IgD-negative memory B cell (primary cell): ENCODE measurements around the gene ZRANB1. TPM values are rescaled to one million over a fixed set of nuclear protein-coding genes. Genes with fewer than 3 reads are reported as not detected.
"Not testable (repeated sequence)": the region's sequence is repeated elsewhere in the genome, so short reads cannot be mapped to it uniquely, and the experiment has no call there.

ENCODE experiments used
- H3K27ac Mint-ChIP-seq, 3 donors: one replicate each; pipeline ENCODE4 v1.8.0; 2020 to 2022; ENCODE audit warnings: mild to moderate bottlenecking in 3 of 3, mixed read lengths in 3 of 3, moderate library complexity in 1 of 3
- H3K27me3 Mint-ChIP-seq: one replicate; pipeline ENCODE4 v1.8.0; 2021; ENCODE audit warnings: mixed read lengths
- H3K36me3 Mint-ChIP-seq: one replicate; pipeline ENCODE4 v1.8.0; 2020; ENCODE audit warnings: mild to moderate bottlenecking, mixed read lengths
- H3K4me1 Mint-ChIP-seq, 3 donors: one replicate each; pipeline ENCODE4 v1.8.0; 2020 to 2022; ENCODE audit warnings: mixed read lengths in 3 of 3, mild to moderate bottlenecking in 1 of 3
- H3K4me3 Mint-ChIP-seq, 4 donors: one replicate each; pipeline ENCODE4 v1.8.0; 2020 to 2022; ENCODE audit warnings: mild to moderate bottlenecking in 4 of 4, mixed read lengths in 4 of 4, moderate library complexity in 3 of 4
- H3K9me3 Mint-ChIP-seq, 3 donors: one replicate each; pipeline ENCODE4 v1.8.0; 2020 to 2021; ENCODE audit warnings: mixed read lengths in 3 of 3, mild to moderate bottlenecking in 1 of 3
- polyA plus RNA-seq: library from polyadenylated mRNA; unstranded; fragments of 300-500 nt; fragmentation: Illumina TruSeq; gene quantifications from one replicate; pipeline ENCODE4 v1.2.3, GENCODE V29; 2021

ZRANB1 gene
- polyA plus RNA-seq, 1 donor from 2014 or later, result 8.4 TPM

- H3K9me3 Mint-ChIP-seq, result no peaks in the 10 kb centered on the region
- peaks cover 13 to 18% (median 15%) of the 10 kb centered on the region in 3 donors for H3K4me1 Mint-ChIP-seq
- H3K36me3 Mint-ChIP-seq, result peaks cover 4% of the 10 kb centered on the region
Measured at GRCh38 chr10:124963866-124964720, 22.2 kb downstream of the ZRANB1 start.

DNA sequence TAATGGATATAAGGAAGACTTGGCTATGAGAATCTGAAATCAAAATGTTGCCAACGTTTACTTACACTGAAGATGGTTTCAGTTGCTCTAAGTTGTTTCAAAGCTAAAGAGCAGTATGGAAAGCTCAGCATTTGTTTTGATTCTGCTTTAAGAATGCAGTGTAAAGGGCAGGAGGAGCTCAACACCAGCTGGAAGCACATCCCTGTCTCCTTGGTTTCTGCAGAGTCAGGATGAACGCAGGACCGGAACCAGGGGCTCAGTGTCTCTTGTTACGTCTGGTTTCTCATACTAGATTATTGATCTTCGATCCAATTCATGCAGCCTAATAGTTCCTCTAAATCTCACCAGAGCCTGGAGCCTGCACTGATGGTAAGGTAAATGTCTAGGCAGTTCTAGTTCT, 24.1 kb downstream of the ZRANB1 start:
- no peaks in the 10 kb centered on the region for H3K9me3 Mint-ChIP-seq
- no peaks in the 10 kb centered on the region for H3K27me3 Mint-ChIP-seq
- peaks cover 12 to 25% (median 14%) of the 10 kb centered on the region in 3 donors for H3K4me1 Mint-ChIP-seq
- peaks cover 2% of the 10 kb centered on the region for H3K36me3 Mint-ChIP-seq
- no peak overlapping the region for H3K27ac Mint-ChIP-seq
- no peak overlapping the region for H3K4me3 Mint-ChIP-seq

More at GRCh38 chr10:124963866-124964720, 22.2 kb downstream of the ZRANB1 start:
- Mint-ChIP-seq H3K27me3 (no peaks in the 10 kb centered on the region), H3K27ac (no peak overlapping the region), H3K4me3 (no peak overlapping the region)

DNA sequence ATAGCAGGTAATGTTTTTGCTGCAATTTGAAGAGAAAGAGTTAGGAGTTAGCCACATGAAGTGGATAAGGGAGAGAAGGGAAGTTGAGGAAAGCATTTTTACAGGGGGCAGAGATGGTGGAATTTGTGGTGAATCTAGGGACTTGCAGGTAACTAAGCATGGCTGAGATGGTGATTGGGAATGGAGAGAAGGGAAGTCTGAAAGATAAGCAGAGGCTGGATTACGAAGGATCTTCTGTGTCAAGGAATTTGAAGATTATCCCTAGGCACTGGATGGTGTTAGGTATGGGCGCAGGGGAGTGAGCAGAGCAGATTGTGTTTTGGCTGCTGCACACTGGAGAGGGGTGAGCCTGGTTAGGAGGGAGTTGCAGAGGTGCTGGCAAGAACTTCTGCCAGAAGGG, 25.3 kb downstream of the ZRANB1 start:
- Mint-ChIP-seq H3K9me3 (no peaks in the 10 kb centered on the region), H3K27me3 (no peaks in the 10 kb centered on the region), H3K4me3 (no peak overlapping the region), H3K4me1 (peaks cover 12 to 28% (median 14%) of the 10 kb centered on the region in 3 donors), H3K36me3 (peaks cover 2% of the 10 kb centered on the region), H3K27ac (peak overlapping the region in 1 of 3 donors; percentile 14)

GRCh38 chr10:124971276-124971675, 29.4 kb downstream of the ZRANB1 start:
- peaks cover 9% of the 10 kb centered on the region for H3K36me3 Mint-ChIP-seq
- peak overlapping the region in 1 of 3 donors; percentile 95 for H3K27ac Mint-ChIP-seq
- no peaks in the 10 kb centered on the region for H3K27me3 Mint-ChIP-seq
- no peak overlapping the region for H3K4me3 Mint-ChIP-seq
- no peaks in the 10 kb centered on the region for H3K9me3 Mint-ChIP-seq
- peaks cover 14 to 27% (median 14%) of the 10 kb centered on the region in 3 donors for H3K4me1 Mint-ChIP-seq

DNA sequence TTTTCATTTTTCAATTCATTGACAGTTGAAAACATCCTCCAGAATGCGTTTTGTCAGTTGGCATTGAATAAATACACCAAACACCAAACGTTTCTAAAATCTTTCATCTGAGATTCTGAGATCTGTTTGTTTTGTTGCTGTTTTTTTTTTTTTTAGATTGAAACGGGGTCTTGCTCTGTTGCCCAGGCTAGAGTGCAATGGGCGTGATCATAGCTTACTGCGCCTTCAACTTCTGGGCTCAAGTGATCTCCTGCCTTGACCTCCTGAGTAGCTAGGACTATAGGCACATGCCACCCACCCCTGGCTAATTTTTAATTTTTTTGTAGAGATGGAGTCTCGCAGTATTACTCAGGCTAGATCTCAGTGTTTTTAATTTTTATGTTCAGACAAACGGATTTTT, 30.7 kb downstream of the ZRANB1 start:
- Mint-ChIP-seq H3K27ac (no peak overlapping the region), H3K36me3 (peaks cover 11% of the 10 kb centered on the region), H3K4me1 (peaks cover 12 to 26% (median 14%) of the 10 kb centered on the region in 3 donors), H3K4me3 (no peak overlapping the region), H3K9me3 (no peaks in the 10 kb centered on the region), H3K27me3 (no peaks in the 10 kb centered on the region)

GRCh38 chr10:124974131-124974530, 32.2 kb downstream of the ZRANB1 start:
- Mint-ChIP-seq H3K36me3 (peaks cover 14% of the 10 kb centered on the region), H3K27ac (no peak overlapping the region), H3K4me3 (no peak overlapping the region), H3K9me3 (no peaks in the 10 kb centered on the region), H3K4me1 (peaks cover 9 to 21% (median 9%) of the 10 kb centered on the region in 3 donors), H3K27me3 (no peaks in the 10 kb centered on the region)

- Mint-ChIP-seq H3K36me3 (peaks cover 14% of the 10 kb centered on the region), H3K4me1 (peaks cover 4 to 9% (median 8%) of the 10 kb centered on the region in 3 donors), H3K9me3 (no peaks in the 10 kb centered on the region), H3K27ac (peak overlapping the region in 2 of 3 donors; percentile 18 to 47), H3K27me3 (no peaks in the 10 kb centered on the region), H3K4me3 (no peak overlapping the region)
Measured at GRCh38 chr10:124975977-124976514, 34.1 kb downstream of the ZRANB1 start.

- no peaks in the 10 kb centered on the region for H3K9me3 Mint-ChIP-seq
- H3K36me3 Mint-ChIP-seq, result peaks cover 14% of the 10 kb centered on the region
- no peak overlapping the region for H3K4me3 Mint-ChIP-seq
- H3K4me1 Mint-ChIP-seq, result peaks cover 0 to 8% (median 6%) of the 10 kb centered on the region in 3 donors
- H3K27ac Mint-ChIP-seq, result peak overlapping the region in 1 of 3 donors; percentile 53
- no peaks in the 10 kb centered on the region for H3K27me3 Mint-ChIP-seq
Measured at GRCh38 chr10:124977161-124977560, 35.2 kb downstream of the ZRANB1 start.

- H3K27ac Mint-ChIP-seq, result peak overlapping the region in 1 of 3 donors; percentile 33
- peaks cover 14% of the 10 kb centered on the region for H3K36me3 Mint-ChIP-seq
Measured at GRCh38 chr10:124977648-124978375, 35.9 kb downstream of the ZRANB1 start.

DNA sequence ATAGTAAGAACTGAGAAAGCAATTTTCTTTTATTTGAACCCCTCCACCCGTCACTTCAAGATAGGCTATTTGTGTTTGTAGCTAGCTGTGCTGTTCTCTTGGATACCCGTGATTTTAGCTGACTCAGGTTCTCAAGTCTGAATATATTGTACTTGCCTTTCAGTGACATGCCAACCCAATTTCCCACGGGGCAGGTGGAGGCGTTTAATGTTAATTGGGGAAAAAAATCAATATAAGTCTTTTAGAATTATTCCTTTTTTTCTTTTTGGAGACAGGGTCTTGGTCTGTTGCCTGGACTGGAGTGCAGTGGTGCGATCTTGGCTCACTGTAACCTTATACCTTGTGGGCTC, 36.4 kb downstream of the ZRANB1 start:
- H3K36me3 Mint-ChIP-seq, result peaks cover 18% of the 10 kb centered on the region
- H3K27ac Mint-ChIP-seq, result peak overlapping the region in 1 of 3 donors; percentile 33
- no peak overlapping the region for H3K4me3 Mint-ChIP-seq
- peaks cover 0 to 8% (median 6%) of the 10 kb centered on the region in 3 donors for H3K4me1 Mint-ChIP-seq
- no peaks in the 10 kb centered on the region for H3K9me3 Mint-ChIP-seq
- no peaks in the 10 kb centered on the region for H3K27me3 Mint-ChIP-seq

More at GRCh38 chr10:124977648-124978375, 35.9 kb downstream of the ZRANB1 start:
- Mint-ChIP-seq H3K9me3 (no peaks in the 10 kb centered on the region), H3K27me3 (no peaks in the 10 kb centered on the region), H3K4me3 (peak overlapping the region in 1 of 4 donors; percentile 12), H3K4me1 (peaks cover 0 to 8% (median 6%) of the 10 kb centered on the region in 3 donors)

- Mint-ChIP-seq H3K4me1 (peaks cover 0 to 3% (median 3%) of the 10 kb centered on the region in 3 donors), H3K27me3 (no peaks in the 10 kb centered on the region), H3K9me3 (no peaks in the 10 kb centered on the region), H3K36me3 (peaks cover 12% of the 10 kb centered on the region), H3K27ac (no peak overlapping the region), H3K4me3 (no peak overlapping the region)
Measured at GRCh38 chr10:124983321-124983720, 41.4 kb downstream of the ZRANB1 start.

DNA sequence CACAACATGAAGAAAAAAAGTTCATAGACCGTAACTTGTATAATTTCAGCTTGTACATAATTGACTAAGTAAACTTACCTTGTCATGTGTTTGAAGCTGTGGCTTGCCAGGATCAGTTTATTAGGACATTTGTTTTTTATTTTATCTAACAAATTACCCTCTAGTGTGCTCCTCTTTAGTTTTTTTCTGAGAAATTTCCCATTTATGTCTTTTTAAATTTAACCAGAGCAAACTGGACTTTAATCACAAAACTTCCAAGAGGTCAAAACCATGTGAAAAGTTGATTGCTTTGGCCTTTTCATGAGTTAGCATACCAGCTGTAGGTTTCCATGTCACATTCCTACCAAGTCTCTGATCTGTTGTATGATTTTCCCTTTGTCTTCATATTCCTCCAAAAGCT, 42.5 kb downstream of the ZRANB1 start:
- Mint-ChIP-seq H3K27ac (peak overlapping the region in 1 of 3 donors; percentile 74), H3K36me3 (peaks cover 12% of the 10 kb centered on the region), H3K4me3 (no peak overlapping the region), H3K4me1 (peaks cover 3 to 11% (median 10%) of the 10 kb centered on the region in 3 donors), H3K9me3 (no peaks in the 10 kb centered on the region), H3K27me3 (no peaks in the 10 kb centered on the region)

DNA sequence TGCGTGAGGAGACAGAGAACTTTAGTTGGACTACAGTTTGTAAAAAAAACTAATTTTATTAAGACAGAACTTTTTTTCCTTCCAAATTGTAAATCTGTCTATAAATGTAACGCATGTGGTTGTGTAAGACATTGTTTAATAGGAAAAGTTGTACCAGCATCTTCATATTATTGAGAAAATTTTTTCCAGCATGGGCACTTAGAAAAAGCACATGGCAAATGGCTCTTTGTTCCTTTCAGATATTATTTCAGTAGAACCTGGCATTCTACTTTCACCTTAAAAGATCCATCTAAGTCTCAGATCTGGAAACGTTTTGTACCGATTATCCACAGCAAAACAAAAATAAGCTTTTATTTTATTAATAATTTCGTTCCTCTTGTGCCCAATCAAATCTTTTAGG, 43.2 kb downstream of the ZRANB1 start:
- H3K36me3 Mint-ChIP-seq, result peaks cover 12% of the 10 kb centered on the region
- H3K9me3 Mint-ChIP-seq, result no peaks in the 10 kb centered on the region
- peaks cover 3 to 12% (median 10%) of the 10 kb centered on the region in 3 donors for H3K4me1 Mint-ChIP-seq
- H3K4me3 Mint-ChIP-seq, result no peak overlapping the region
- peak overlapping the region in 1 of 3 donors; percentile 31 for H3K27ac Mint-ChIP-seq
- no peaks in the 10 kb centered on the region for H3K27me3 Mint-ChIP-seq

DNA sequence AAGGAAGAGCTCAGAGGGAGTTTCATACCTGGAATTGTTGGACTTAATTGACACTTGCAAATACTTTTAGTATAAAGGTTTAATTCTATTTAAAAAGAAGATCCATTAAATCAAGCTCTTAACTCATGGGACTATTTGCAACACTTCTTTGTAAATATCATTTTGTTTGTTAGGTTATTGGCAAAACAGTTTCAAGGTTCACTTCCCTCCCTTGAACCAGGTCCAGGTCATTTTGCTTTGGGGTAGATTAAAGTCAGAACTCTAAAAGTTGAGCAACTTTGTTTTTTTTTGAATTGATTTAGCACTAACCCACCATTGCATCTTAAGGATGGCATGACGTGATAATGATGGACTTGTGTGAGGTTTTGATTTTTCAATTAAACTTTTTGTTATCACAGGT, 45.9 kb downstream of the ZRANB1 start:
- Mint-ChIP-seq H3K4me1 (peaks cover 3 to 12% (median 10%) of the 10 kb centered on the region in 3 donors), H3K36me3 (peaks cover 16% of the 10 kb centered on the region), H3K9me3 (no peaks in the 10 kb centered on the region), H3K27me3 (no peaks in the 10 kb centered on the region), H3K27ac (no peak overlapping the region), H3K4me3 (no peak overlapping the region)

GRCh38 chr10:124988753-124989152, 46.8 kb downstream of the ZRANB1 start:
- Mint-ChIP-seq H3K36me3 (peaks cover 12% of the 10 kb centered on the region), H3K4me1 (peaks cover 3 to 12% (median 10%) of the 10 kb centered on the region in 3 donors)
- not testable (repeated sequence) for H3K27me3 Mint-ChIP-seq, H3K9me3 Mint-ChIP-seq, H3K27ac Mint-ChIP-seq, H3K4me3 Mint-ChIP-seq
